Measurements from ENCODE around the gene YAE1. TPM values are rescaled to one million over a fixed set of nuclear protein-coding genes. Genes with fewer than 3 reads are reported as not detected.
A peak's percentile ranks its signal among the peaks of the same experiment; 100 is the strongest.

Gene YAE1
- total RNA-seq, 1 experiment from 2014 or later, result 21.9 TPM

DNA sequence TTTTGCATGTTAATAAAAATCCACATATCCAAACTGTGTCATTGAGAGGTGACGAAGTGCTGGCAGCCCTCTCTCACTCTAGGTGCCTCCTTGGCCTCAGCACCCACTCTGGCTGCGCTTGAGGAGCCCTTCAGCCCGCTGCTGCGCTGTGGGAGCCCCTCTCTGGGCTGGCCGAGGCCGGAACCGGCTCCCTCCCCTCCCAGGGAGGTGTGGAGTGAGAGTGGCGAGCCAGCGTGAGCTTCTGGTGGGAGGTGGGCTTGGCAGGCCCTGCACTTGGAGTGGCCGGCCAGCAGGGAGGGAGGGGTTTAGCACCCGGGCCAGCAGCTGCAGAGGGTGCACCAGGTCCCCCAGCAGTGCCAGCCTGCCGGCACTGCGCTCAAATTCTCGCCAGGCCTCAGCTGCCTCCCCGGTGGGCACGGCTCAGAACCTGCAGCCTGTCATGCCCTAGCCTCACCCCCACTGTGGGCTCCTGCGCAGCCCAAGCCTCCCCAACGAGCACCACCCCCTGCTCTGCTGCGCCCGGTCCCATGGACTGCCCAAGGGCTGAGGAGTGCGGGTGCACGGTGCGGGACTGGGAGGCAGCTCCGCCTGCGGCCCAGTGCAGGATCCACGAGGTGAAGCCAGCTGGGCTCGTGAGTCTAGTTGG, 11.1 kb downstream of the YAE1 start:
- Mint-ChIP-seq H3K4me1 (peaks cover 11% of the 10 kb centered on the region), H3K27ac (no peak overlapping the region), H3K36me3 (peaks cover 45% of the 10 kb centered on the region), H3K4me3 (no peak overlapping the region), H3K27me3 (ENCODE audit: low read depth) (no peaks in the 10 kb centered on the region), H3K9me3 (peaks cover 23% of the 10 kb centered on the region)
- TF ChIP-seq, protein P1, sequence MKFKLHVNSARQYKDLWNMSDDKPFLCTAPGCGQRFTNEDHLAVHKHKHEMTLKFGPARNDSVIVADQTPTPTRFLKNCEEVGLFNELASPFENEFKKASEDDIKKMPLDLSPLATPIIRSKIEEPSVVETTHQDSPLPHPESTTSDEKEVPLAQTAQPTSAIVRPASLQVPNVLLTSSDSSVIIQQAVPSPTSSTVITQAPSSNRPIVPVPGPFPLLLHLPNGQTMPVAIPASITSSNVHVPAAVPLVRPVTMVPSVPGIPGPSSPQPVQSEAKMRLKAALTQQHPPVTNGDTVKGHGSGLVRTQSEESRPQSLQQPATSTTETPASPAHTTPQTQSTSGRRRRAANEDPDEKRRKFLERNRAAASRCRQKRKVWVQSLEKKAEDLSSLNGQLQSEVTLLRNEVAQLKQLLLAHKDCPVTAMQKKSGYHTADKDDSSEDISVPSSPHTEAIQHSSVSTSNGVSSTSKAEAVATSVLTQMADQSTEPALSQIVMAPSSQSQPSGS (CRISPR knock-in tag; IDR thresholded peaks at IDR 0.05; ENCODE audit: borderline replicate concordance, low read depth), result no peak
- TF ChIP-seq GRHL2 (CRISPR knock-in tag; IDR thresholded peaks at IDR 0.05; ENCODE audit: insufficient replicate concordance, severe bottlenecking) (no peak), ZNF423 (CRISPR knock-in tag; IDR thresholded peaks at IDR 0.05) (no peak)
- TF ChIP-seq, protein P2, sequence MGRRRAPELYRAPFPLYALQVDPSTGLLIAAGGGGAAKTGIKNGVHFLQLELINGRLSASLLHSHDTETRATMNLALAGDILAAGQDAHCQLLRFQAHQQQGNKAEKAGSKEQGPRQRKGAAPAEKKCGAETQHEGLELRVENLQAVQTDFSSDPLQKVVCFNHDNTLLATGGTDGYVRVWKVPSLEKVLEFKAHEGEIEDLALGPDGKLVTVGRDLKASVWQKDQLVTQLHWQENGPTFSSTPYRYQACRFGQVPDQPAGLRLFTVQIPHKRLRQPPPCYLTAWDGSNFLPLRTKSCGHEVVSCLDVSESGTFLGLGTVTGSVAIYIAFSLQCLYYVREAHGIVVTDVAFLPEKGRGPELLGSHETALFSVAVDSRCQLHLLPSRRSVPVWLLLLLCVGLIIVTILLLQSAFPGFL (CRISPR knock-in tag; IDR thresholded peaks at IDR 0.05; ENCODE audit: borderline replicate concordance), result no peak
- TF ChIP-seq, protein P3, sequence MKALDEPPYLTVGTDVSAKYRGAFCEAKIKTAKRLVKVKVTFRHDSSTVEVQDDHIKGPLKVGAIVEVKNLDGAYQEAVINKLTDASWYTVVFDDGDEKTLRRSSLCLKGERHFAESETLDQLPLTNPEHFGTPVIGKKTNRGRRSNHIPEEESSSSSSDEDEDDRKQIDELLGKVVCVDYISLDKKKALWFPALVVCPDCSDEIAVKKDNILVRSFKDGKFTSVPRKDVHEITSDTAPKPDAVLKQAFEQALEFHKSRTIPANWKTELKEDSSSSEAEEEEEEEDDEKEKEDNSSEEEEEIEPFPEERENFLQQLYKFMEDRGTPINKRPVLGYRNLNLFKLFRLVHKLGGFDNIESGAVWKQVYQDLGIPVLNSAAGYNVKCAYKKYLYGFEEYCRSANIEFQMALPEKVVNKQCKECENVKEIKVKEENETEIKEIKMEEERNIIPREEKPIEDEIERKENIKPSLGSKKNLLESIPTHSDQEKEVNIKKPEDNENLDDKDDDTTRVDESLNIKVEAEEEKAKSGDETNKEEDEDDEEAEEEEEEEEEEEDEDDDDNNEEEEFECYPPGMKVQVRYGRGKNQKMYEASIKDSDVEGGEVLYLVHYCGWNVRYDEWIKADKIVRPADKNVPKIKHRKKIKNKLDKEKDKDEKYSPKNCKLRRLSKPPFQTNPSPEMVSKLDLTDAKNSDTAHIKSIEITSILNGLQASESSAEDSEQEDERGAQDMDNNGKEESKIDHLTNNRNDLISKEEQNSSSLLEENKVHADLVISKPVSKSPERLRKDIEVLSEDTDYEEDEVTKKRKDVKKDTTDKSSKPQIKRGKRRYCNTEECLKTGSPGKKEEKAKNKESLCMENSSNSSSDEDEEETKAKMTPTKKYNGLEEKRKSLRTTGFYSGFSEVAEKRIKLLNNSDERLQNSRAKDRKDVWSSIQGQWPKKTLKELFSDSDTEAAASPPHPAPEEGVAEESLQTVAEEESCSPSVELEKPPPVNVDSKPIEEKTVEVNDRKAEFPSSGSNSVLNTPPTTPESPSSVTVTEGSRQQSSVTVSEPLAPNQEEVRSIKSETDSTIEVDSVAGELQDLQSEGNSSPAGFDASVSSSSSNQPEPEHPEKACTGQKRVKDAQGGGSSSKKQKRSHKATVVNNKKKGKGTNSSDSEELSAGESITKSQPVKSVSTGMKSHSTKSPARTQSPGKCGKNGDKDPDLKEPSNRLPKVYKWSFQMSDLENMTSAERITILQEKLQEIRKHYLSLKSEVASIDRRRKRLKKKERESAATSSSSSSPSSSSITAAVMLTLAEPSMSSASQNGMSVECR (CRISPR knock-in tag; IDR thresholded peaks at IDR 0.05; ENCODE audit: borderline replicate concordance), result no peak
- ChIA-PET POLR2A (no interaction called here), CTCF (interaction anchor here (8.8 kb wide), 1 partner anchor 167 kb away, joined by 378 read pairs; no protein-coding TSS in a partner anchor)
- ATAC-seq (no peak), DNase-seq (ENCODE audit: low spot score) (no peak)

DNA sequence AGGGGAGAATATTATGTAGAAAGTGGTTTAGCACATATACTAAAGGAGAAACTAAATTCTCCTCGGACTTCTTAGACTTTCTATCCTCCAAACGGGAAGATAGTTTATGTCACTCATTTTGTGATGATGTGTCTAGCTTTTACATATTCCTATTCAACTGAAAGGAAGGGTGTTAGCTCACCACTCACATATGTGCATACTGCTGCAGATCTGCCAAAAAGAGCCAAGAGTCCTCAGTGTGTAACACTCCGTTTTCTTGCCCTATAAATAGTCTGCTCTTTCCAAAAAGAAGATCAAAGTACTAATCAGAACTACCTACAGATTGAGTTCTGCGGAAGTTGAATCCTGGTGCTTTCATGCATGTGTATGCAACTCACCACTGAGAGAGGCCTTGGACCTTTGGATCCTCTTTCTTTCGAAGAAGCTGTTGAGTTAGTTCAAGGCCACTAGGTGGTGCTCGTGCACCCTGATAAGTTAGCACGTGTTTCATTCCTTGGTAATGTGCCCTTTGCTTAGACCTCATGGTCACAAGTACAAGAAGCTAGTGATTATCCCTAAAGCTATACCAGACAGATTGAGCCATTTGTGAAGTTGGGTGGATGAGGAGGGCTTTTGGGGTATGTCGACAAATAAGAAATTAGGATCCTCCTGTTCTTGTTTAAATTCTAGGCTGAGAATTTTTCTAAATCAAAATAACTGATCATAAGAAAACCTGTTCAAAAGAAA, 14.1 kb downstream of the YAE1 start:
- ATAC-seq, result peak; percentile 95
- Mint-ChIP-seq H3K27me3 (ENCODE audit: low read depth) (no peaks in the 10 kb centered on the region), H3K9me3 (peaks cover 23% of the 10 kb centered on the region), H3K4me1 (peaks cover 23% of the 10 kb centered on the region), H3K4me3 (no peak overlapping the region), H3K36me3 (peaks cover 29% of the 10 kb centered on the region), H3K27ac (0 out of 2 replicates have a peak overlapping the region, but pooled peaks have one; percentile 66)
- DNase-seq (ENCODE audit: low spot score), result peak; percentile 76
- TF ChIP-seq TEAD1 (CRISPR knock-in tag; IDR thresholded peaks at IDR 0.05) (peak; percentile 66; the same call in 1 of the 2 replicates), ZNF232 (CRISPR knock-in tag; IDR thresholded peaks at IDR 0.05) (0 out of 2 replicates have a peak, but pooled peaks have one; percentile 35)
- TF ChIP-seq, protein P4, sequence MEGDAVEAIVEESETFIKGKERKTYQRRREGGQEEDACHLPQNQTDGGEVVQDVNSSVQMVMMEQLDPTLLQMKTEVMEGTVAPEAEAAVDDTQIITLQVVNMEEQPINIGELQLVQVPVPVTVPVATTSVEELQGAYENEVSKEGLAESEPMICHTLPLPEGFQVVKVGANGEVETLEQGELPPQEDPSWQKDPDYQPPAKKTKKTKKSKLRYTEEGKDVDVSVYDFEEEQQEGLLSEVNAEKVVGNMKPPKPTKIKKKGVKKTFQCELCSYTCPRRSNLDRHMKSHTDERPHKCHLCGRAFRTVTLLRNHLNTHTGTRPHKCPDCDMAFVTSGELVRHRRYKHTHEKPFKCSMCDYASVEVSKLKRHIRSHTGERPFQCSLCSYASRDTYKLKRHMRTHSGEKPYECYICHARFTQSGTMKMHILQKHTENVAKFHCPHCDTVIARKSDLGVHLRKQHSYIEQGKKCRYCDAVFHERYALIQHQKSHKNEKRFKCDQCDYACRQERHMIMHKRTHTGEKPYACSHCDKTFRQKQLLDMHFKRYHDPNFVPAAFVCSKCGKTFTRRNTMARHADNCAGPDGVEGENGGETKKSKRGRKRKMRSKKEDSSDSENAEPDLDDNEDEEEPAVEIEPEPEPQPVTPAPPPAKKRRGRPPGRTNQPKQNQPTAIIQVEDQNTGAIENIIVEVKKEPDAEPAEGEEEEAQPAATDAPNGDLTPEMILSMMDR (IDR thresholded peaks at IDR 0.05), result peak; percentile 78
- TF ChIP-seq, protein P5, sequence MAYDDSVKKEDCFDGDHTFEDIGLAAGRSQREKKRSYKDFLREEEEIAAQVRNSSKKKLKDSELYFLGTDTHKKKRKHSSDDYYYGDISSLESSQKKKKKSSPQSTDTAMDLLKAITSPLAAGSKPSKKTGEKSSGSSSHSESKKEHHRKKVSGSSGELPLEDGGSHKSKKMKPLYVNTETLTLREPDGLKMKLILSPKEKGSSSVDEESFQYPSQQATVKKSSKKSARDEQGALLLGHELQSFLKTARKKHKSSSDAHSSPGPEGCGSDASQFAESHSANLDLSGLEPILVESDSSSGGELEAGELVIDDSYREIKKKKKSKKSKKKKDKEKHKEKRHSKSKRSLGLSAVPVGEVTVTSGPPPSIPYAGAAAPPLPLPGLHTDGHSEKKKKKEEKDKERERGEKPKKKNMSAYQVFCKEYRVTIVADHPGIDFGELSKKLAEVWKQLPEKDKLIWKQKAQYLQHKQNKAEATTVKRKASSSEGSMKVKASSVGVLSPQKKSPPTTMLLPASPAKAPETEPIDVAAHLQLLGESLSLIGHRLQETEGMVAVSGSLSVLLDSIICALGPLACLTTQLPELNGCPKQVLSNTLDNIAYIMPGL (CRISPR knock-in tag; IDR thresholded peaks at IDR 0.05), result no peak
- TF ChIP-seq, protein P6, sequence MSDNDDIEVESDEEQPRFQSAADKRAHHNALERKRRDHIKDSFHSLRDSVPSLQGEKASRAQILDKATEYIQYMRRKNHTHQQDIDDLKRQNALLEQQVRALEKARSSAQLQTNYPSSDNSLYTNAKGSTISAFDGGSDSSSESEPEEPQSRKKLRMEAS (CRISPR knock-in tag; IDR thresholded peaks at IDR 0.05), result peak; percentile 88
- ChIA-PET CTCF (interaction anchor here (0.6 to 8.8 kb wide), 56 partner anchors 9 to 554 kb away, joined by 3 to 378 read pairs (median 4); partner anchors contain the start of genes CDK13, MPLKIP, RALA and SUGCT), POLR2A (interaction anchor here (0.6 to 2.2 kb wide), 5 partner anchors 43 to 161 kb away, joined by 3 to 13 read pairs (median 4); partner anchors contain the start of gene RALA)

Measured in WTC11 (cell line).